ENCODE results near the gene RPL11.

DNA sequence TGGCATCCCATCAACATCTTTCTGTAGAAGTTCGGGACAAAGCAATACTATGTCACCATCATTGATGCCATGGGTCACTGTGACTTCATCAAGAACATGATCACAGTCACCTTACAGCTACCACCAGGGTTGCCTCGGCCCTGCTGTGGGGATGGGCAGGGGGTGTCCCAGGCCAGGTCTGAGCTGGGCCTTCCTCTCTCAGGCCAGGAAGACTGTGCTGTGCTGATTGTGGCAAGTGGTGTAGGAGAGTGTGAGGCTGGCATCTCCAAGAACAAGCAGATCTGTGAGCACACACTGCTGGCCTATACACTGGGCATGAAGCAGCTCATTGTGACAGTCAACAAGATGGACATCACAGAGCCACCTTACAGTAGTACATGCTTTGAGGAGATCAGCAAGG lies 20.9 kb upstream of the RPL11 start:
- TF ChIP-seq POLR2A (IDR thresholded peaks at IDR 0.05; ENCODE audit: extremely low read depth, insufficient read length) (no peak), CTCF (IDR thresholded peaks at IDR 0.05; ENCODE audit: low read depth, low read length) (no peak), MYC (IDR thresholded peaks at IDR 0.05; ENCODE audit: low read depth, low read length) (no peak)
- TF ChIP-seq, protein P1, sequence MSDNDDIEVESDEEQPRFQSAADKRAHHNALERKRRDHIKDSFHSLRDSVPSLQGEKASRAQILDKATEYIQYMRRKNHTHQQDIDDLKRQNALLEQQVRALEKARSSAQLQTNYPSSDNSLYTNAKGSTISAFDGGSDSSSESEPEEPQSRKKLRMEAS (IDR thresholded peaks at IDR 0.05; ENCODE audit: low read depth, low read length), result no peak

All from NB4 (cell line).